Adipocyte (in vitro differentiated cells): ENCODE data around the gene KRTAP12-1.

ENCODE experiments used
- DNase-seq: peaks from one replicate; pipeline ENCODE4 v3.0.0-alpha.2; 2015; ENCODE audit warnings: low read depth
- H3K27me3 ChIP-seq: replicated peaks from 2 replicates; pipeline ENCODE4 v1.7.0; 2013; ENCODE audit warnings: mild to moderate bottlenecking, low read length, moderate library complexity; ENCODE audit not compliant: control insufficient read depth, insufficient read depth
- H3K36me3 ChIP-seq: 2 replicates; pipeline ENCODE4 v1.7.0; 2013; ENCODE audit warnings: low read length, mild to moderate bottlenecking, moderate library complexity; ENCODE audit not compliant: control insufficient read depth, insufficient read depth, severe bottlenecking
- H3K4me1 ChIP-seq: 2 replicates; pipeline ENCODE4 v1.7.0; 2013; ENCODE audit warnings: mild to moderate bottlenecking, low read length, moderate library complexity; ENCODE audit not compliant: control insufficient read depth, insufficient read depth
- H3K4me3 ChIP-seq: 2 replicates; pipeline ENCODE4 v1.7.0; 2013; ENCODE audit warnings: mild to moderate bottlenecking, low read length, moderate library complexity
- H3K9ac ChIP-seq: 2 replicates; pipeline ENCODE4 v1.7.0; 2013; ENCODE audit warnings: mild to moderate bottlenecking, low read length, moderate library complexity
- H3K9me3 ChIP-seq: 2 replicates; pipeline ENCODE4 v1.7.0; 2013; ENCODE audit warnings: mild to moderate bottlenecking, low read length, moderate library complexity; ENCODE audit not compliant: control insufficient read depth

KRTAP12-1 gene

GRCh38 chr21:44723177-44724131 lies 41.5 kb upstream of the KRTAP12-1 start:
- no peak for DNase-seq
- Histone ChIP-seq H3K9me3 (no peaks in the 10 kb centered on the region), H3K9ac (no peak overlapping the region), H3K4me1 (no peaks in the 10 kb centered on the region), H3K27me3 (peaks cover 74% of the 10 kb centered on the region), H3K36me3 (no peaks in the 10 kb centered on the region), H3K4me3 (no peak overlapping the region)

DNA sequence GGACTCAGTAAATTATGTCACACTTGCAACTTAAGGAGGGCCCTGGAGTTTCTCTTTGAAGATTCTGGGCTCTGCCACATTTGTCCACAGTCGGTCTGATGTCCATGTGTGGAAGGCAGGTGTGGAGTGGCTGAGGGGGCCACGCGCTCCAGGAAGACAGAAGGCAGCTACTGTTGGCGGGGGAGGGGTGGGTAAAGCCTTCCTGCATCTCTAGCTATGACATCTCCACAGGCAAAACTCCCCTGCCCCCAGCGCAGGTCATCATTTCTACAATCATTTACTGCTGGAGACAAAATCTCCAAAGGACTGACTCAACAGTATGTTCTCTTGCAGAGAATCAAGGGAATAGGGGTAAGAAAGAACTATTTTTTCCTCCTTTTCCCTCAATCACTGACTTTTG lies 40.8 kb upstream of the KRTAP12-1 start:
- Histone ChIP-seq H3K4me3 (no peak overlapping the region), H3K9ac (no peak overlapping the region), H3K9me3 (no peaks in the 10 kb centered on the region), H3K36me3 (no peaks in the 10 kb centered on the region), H3K4me1 (no peaks in the 10 kb centered on the region), H3K27me3 (peaks cover 77% of the 10 kb centered on the region)
- DNase-seq, result no peak

GRCh38 chr21:44720170-44720569 lies 38.2 kb upstream of the KRTAP12-1 start:
- Histone ChIP-seq H3K4me1 (no peaks in the 10 kb centered on the region), H3K36me3 (no peaks in the 10 kb centered on the region), H3K9me3 (peaks cover 5% of the 10 kb centered on the region), H3K9ac (no peak overlapping the region), H3K27me3 (peaks cover 66% of the 10 kb centered on the region), H3K4me3 (no peak overlapping the region)
- DNase-seq, result no peak

DNA sequence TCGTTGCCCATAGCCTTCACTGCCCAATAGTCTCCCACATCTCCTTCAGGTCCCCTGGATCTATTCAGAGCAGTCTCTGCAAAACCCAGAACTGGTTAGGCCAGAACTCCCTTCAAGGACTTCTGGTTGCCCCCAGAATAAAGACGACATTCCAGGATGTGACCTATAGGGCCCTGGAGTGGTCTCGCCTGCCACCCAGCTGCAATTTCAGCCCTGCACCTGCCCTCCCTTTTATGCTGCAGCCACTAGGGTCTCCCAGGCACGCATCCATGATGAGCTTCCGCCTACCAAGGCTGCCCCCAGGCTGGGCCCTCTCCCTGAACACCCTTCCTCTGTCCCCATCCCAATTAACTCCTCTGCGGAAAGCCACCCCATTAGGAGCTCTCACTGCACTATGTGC lies 36.6 kb upstream of the KRTAP12-1 start:
- Histone ChIP-seq H3K4me3 (no peak overlapping the region), H3K9me3 (peaks cover 5% of the 10 kb centered on the region), H3K27me3 (peaks cover 65% of the 10 kb centered on the region), H3K9ac (no peak overlapping the region), H3K36me3 (no peaks in the 10 kb centered on the region), H3K4me1 (no peaks in the 10 kb centered on the region)
- no peak for DNase-seq

GRCh38 chr21:44718093-44718492 lies 36.1 kb upstream of the KRTAP12-1 start:
- no peaks in the 10 kb centered on the region for H3K36me3 ChIP-seq
- no peak overlapping the region for H3K9ac ChIP-seq
- DNase-seq, result no peak
- no peak overlapping the region for H3K4me3 ChIP-seq
- H3K27me3 ChIP-seq, result peaks cover 65% of the 10 kb centered on the region
- no peaks in the 10 kb centered on the region for H3K4me1 ChIP-seq
- peaks cover 5% of the 10 kb centered on the region for H3K9me3 ChIP-seq

GRCh38 chr21:44716984-44717383 lies 35.0 kb upstream of the KRTAP12-1 start:
- H3K4me1 ChIP-seq, result no peaks in the 10 kb centered on the region
- no peak overlapping the region for H3K9ac ChIP-seq
- no peak overlapping the region for H3K4me3 ChIP-seq
- no peak for DNase-seq
- H3K36me3 ChIP-seq, result no peaks in the 10 kb centered on the region
- H3K9me3 ChIP-seq, result peaks cover 5% of the 10 kb centered on the region
- peaks cover 68% of the 10 kb centered on the region for H3K27me3 ChIP-seq

GRCh38 chr21:44714905-44715304 lies 32.9 kb upstream of the KRTAP12-1 start:
- Histone ChIP-seq H3K4me1 (no peaks in the 10 kb centered on the region), H3K9me3 (peaks cover 5% of the 10 kb centered on the region), H3K36me3 (no peaks in the 10 kb centered on the region), H3K4me3 (no peak overlapping the region), H3K27me3 (peaks cover 73% of the 10 kb centered on the region), H3K9ac (no peak overlapping the region)
- DNase-seq, result no peak

GRCh38 chr21:44713846-44714245 lies 31.9 kb upstream of the KRTAP12-1 start:
- no peak overlapping the region for H3K4me3 ChIP-seq
- no peaks in the 10 kb centered on the region for H3K4me1 ChIP-seq
- no peak for DNase-seq
- no peak overlapping the region for H3K9ac ChIP-seq
- peaks cover 72% of the 10 kb centered on the region for H3K27me3 ChIP-seq
- H3K9me3 ChIP-seq, result peaks cover 5% of the 10 kb centered on the region
- no peaks in the 10 kb centered on the region for H3K36me3 ChIP-seq

DNA sequence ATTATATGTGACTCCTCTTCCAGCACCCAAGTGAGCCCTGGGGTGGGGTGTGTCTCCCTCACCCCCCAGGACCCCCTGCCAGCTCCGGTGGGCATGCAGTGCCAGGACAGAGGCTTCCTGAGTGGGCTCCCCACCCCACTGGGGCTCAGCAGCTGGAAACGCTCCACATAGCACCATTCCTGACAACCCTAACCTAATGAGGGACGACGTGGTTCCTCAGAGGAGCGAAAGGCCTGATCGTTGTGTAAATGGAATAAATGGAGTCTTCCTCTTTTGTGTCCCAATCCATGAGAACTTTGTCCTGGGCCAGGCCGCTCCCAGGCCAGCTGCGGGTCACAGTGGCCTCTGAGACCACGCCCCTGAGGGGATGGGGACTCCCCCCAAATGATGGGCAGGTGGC lies 31.2 kb upstream of the KRTAP12-1 start:
- H3K27me3 ChIP-seq, result peaks cover 72% of the 10 kb centered on the region
- no peaks in the 10 kb centered on the region for H3K4me1 ChIP-seq
- no peaks in the 10 kb centered on the region for H3K36me3 ChIP-seq
- no peak for DNase-seq
- H3K9ac ChIP-seq, result no peak overlapping the region
- no peak overlapping the region for H3K4me3 ChIP-seq
- peaks cover 5% of the 10 kb centered on the region for H3K9me3 ChIP-seq

- DNase-seq, result no peak
- Histone ChIP-seq H3K9me3 (peaks cover 5% of the 10 kb centered on the region), H3K9ac (no peak overlapping the region), H3K27me3 (peaks cover 72% of the 10 kb centered on the region), H3K4me1 (no peaks in the 10 kb centered on the region), H3K4me3 (no peak overlapping the region), H3K36me3 (no peaks in the 10 kb centered on the region)
Observed at GRCh38 chr21:44712203-44713028, 30.5 kb upstream of the KRTAP12-1 start.
